Stimulated activated CD8-positive, alpha-beta memory T cell treated with anti-CD3 and anti-CD28 coated beads, Interleukin-15, amount 100 ng/mL, for 24 hours (primary cell): ENCODE measurements around the gene ATP5PB.
A peak's percentile ranks its signal among the peaks of the same experiment; 100 is the strongest.

Source experiments
- DNase-seq: peaks from one replicate; pipeline ENCODE4 v3.0.0-alpha.2; 2020; ENCODE audit warnings: low read depth

ATP5PB gene, protein sequence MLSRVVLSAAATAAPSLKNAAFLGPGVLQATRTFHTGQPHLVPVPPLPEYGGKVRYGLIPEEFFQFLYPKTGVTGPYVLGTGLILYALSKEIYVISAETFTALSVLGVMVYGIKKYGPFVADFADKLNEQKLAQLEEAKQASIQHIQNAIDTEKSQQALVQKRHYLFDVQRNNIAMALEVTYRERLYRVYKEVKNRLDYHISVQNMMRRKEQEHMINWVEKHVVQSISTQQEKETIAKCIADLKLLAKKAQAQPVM

DNA sequence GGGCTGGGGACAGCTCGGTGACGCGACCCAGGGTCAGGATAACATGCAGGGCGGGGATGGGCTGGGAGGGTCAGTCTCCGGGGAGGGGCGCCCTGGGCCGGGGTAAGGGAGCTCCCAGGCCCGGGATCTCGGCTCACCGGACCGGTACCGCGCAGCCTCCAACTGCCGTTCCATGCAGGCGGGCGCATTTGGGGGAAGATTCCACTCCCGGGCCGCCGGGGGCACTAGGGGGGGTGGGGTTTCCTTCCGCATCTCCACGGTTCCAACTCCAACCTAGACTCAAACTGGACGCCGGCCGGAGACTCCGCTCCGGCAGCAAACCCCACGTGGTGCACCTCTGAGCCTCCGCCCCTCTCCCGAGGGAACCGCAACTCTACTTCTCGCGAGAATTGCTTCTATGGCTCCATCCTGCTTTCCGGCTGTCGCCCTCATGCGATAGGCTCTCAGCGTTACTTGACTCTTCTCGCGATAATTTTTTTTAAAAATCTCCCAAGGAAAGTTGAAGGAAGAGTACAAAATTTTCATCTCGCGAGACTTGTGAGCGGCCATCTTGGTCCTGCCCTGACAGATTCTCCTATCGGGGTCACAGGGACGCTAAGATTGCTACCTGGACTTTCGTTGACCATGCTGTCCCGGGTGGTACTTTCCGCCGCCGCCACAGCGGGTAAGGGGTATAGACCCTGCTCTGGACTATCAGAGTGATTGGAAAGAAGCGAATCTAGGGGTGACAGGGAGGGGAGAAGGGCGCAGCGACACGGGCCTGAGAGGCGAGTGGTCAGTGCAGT is at the start of gene ATP5PB, which contains the start of gene WDR77:
TSS of gene ATP5PB (plus strand) at position 547 of the 785 bp plus-strand sequence. CDS start at position 625, 78 bp downstream.
TSS of gene WDR77 (minus strand) at position 339 of the 785 bp plus-strand sequence. CDS start at position 252, 87 bp downstream.
- DNase-seq = peak; percentile 57

DNA sequence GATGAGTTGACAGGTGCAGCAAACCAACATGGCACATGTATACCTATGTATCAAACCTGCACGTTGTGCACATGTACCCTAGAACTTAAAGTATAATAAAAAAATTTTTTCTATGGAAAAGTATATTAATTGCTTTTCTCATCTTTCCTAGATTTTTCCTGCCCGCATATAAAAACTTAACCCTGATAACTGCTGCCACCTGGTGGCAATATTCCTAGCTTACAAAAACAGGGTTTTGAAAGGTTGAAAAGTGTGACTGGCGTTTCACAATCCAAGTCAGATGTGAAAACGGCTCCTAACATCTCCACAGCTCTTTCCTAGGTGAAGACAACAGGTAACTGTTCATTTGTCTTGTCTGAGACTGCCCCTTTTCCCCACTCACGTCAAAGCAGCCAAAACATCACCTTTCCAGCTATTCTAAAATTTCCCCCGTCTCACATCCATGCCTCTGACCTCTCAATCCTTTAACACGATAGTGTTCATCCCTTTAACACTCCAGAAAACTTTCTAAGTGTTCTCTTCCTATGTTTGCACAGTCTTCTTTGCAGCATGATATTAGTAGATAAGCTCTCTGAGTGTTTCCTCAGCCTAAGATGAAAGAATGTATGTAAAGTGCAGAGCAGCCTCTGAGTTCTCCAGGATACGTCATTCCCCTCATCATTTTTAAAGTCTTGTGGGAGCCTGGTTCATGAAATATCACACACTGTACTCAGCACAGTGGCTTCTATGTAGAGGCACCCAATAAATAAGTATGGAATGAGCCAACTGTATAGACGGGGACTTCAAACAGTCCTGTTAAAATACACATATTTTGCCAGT is 49.3 kb upstream of the ATP5PB start:
- peak; percentile 15 for DNase-seq

DNA sequence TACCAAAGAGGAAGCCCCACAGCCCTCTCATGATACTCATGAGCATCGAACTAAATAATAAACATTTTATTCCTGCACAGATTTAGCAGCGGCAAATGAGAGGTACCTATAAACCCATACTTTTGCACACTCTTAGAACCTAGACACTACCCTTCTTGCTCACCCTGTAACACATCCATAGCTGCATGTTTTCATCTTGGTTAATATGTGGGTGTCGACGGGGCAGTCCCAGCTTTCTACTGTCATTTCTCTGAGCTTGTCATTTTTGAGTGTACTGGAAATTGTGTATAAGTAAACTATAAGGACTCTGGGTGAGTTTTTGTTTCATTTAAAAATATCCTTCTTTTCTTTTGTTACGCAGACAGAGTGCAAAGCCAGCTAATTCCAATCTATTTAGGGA is 47.2 kb upstream of the ATP5PB start:
- no peak for DNase-seq

DNA sequence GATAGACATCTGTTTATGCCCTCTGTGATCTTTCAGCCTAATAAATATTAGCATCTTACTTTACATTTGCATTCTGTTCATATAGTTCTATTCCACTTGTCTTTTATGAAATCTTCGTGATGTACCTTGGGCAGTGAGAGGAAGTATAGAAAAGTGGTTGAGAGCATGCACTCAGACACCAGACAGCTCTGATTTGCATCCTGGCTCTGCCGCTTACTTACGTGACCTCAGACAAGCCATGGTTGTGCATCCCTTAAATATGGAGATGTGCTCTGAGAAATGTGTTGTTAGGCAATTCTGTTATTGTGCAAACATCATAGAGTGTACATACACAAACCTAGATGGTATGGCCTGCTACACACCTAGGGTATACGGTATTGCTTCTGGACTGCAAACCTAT is 44.7 kb upstream of the ATP5PB start:
- no peak for DNase-seq

DNA sequence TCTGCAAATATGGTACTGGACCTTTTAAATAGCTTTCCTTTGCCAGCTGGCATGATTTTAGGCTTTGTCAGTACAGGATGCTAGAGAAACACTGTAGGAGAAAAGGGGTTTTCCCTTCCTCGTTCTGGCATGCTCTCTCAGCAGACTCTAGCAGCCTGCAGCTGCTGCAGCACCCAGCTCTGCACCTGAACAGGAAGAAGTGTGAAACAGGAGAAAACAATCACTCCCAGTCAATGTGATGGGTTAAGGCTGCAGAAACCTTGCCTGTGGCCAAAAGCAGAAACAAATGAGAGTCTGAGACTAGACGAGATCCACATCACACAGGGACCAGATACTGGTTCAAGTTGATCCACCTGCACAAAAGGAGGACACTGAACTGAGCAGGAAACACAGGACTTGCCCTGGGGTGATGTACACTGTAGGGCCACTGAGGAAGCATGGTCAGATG is 42.9 kb upstream of the ATP5PB start:
- DNase-seq = no peak

DNA sequence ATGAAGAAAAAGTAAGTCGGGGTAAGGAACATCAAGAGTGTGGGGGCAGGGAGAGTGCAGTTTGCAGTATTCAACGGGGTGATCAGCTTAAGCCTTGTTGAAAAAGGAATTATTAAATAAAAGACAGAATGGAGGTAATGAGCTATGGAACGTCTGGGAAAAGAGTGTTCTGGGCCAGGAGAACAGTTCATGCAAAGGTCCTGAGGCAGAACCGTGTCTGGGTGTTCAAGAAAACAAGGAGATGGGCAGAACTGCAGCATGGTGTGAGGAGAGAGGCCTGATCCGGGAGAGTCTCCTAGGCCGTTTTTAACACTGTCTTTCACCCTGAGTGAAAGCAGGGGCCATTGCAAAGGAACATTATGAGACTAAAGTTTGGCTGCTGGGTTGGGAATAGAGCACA is 42.0 kb upstream of the ATP5PB start:
- no peak for DNase-seq

DNA sequence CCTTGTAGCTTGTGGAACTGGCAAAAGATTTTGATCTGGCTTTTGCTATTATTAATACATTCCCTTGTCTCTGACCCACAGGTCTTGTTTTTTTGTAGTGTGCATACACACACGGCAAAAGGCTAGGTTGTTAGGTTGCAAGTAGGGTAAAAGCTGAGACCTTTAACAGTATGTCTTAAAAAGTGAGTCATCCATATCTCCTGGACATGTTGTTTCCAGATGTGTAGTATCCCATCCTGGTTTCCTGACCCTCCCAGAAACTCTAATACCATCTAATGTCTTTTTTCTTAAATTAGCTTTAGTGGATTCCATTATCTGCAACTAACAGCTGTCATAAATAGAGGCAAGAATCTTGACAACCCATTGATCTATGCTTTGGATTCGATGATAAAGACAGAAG is 36.4 kb upstream of the ATP5PB start:
- no peak for DNase-seq

DNA sequence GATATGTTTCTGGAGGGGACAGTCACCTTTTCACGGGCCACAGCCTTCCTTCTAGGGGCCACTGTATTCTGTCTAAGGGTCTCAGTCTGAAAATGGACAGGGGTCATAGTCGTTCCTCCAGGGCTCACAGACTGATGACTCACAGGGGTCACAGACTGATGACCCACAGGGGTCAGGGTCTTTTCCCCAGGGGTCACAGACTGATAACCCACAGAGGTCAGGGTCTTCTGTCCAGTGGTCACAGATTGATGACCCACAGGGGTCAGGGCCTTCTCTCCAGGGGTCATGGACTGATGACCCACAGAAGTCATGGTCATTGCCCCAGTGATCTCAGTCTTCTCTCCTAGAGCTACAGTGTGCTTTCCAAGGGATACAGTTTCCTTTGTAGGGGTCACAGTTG is 34.5 kb upstream of the ATP5PB start:
- DNase-seq = no peak

DNA sequence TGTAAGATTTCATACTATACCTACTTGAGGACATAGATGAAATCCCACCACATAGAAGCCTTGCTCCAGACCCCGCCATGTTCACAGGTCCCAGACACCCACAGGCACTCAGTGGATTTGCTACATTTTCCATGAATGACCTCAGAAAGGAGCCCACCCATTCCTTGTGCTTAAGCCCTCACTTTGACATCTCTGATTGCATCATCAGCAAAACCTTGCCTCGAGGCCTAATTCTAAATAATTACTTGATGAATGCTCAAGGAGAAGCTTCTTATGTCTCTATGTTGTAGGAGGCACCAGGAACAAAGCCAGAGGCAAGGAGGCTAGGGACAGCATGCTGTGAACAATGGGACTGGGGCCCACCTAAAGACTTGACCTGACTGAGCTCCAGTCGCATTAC is 33.8 kb upstream of the ATP5PB start:
- no peak for DNase-seq

DNA sequence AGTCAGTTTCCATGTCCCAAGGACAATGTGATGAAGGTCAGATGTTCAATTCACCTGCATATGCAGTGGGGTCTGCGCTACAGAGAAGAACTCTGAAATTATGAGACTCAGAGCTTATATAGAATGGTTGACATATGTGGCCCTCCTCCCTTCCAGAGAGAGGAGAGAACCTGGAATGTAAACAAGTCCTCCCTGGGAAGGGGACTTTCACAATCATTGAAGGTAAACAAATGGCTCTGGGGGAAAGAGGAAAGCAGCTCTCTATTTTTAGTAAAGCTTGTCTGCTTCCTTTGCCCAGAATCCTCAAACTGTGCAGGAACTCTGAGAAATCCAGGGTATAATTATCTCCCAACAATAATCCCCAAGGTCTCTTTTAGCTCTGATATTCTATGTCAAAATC is 31.5 kb upstream of the ATP5PB start:
- DNase-seq = no peak

DNA sequence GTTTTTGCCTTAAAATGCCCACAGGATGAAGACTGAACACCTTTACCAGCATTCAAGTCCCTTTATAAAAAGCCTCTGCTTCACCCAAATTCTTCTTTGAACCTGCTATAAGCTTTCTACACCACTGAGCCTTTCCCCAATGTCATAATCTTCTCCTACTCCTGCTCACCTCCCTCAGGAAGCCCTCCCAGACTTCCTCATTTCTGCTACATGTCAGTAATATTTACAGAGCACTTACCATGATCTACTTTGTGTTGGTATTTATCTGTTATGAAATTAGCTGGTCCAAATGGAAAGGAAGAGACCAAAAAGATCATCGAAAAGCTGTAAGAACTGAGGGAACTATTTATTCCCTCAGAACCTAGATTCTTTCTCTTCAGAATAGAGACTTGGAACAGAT is 30.2 kb upstream of the ATP5PB start:
- DNase-seq = no peak

DNA sequence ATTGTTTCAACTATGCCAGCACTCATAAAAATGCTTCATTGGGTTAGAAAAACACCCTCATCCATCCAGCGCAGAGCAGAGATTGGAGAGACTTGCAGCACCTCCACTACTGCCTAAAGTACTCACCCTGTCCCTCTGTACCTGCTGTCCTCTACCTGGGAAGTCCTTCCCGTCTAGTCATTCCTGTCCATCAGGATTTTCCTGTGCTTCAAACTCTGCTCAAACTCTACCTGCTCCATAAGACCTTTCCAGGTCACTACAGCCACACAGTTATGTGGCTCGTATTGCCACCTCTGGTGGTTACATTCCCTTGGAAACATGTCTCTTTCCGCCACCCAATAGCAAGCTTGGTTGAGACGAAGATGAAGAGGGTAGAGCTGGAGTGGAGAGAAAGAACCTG is 28.9 kb upstream of the ATP5PB start:
- DNase-seq = no peak

DNA sequence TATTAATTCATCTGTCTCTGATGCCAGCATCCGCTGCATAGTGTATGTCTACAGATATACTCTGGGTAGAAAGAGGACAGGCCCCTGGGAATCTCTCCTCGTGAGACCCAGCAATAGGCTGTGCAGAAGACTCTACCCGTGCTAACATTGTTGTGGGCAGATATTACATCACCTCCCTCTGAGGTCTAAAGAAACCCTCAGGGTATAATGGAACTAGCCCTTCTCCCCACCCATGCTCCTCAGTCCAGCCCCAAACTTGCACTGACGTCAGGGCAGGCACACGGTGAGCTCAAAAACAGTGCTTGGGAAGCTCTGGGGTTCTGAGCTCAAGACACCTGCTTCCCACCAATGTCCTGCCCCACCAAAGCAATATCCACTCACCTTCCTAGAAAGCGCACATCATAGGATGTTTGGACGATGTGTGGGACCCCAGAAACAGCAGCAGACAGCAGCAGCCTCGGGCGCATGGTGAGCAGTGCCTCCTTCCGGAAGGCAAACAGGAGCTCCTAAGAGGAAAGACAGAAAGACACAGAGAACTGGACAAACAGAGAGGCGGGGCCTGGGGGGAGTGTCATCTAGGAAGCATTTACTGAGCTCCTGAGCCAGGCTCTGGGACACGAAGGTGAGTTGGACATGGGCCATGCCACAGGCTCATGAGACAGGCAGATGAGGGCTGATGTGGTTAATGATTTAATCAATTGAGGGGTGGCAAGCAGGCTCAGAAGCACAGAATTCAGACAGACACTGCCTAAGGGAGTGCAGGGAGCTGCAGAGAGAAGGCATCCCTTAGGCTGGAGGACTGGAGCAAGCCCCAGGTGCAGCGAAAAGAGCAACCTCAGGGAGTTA is 26.5 kb upstream of the ATP5PB start:
- DNase-seq = no peak

DNA sequence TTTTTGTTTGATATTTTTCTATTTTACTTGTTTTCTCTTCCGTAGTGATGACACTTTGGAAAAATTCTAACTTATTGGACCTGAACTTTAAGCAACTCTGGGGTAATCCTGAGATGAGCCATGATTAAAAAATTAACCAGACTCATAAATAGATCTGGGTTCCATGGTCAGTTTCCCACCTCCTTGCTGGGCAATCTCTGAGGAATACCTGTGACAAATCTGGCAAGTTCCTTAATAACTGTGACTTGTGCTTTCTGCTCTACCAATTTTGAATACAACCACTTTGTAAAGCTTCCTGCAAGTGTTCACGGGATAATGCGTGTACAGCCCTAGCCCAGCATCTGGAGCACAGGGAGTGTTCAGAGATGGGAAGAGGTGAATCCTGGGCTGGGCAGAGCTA is 25.0 kb upstream of the ATP5PB start:
- DNase-seq = no peak

DNA sequence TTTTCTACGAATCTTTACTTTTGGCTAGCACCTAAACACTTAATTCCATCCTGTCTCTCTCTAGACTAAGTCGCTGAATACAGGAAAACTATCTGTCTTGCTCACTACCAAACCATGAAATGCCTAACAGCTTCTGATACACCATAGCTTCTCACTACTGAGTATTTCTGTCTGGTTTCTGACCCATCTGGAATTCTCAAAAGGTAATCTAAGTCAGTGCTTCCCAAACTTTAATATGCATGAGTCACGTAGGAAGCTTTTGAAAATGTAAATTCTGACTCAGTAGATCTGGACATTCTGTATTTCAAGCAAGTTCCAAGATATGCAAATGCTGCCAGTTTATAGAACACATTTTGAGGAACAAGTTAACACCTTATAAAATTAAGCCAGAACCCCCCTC is 12.5 kb upstream of the ATP5PB start:
- no peak for DNase-seq

DNA sequence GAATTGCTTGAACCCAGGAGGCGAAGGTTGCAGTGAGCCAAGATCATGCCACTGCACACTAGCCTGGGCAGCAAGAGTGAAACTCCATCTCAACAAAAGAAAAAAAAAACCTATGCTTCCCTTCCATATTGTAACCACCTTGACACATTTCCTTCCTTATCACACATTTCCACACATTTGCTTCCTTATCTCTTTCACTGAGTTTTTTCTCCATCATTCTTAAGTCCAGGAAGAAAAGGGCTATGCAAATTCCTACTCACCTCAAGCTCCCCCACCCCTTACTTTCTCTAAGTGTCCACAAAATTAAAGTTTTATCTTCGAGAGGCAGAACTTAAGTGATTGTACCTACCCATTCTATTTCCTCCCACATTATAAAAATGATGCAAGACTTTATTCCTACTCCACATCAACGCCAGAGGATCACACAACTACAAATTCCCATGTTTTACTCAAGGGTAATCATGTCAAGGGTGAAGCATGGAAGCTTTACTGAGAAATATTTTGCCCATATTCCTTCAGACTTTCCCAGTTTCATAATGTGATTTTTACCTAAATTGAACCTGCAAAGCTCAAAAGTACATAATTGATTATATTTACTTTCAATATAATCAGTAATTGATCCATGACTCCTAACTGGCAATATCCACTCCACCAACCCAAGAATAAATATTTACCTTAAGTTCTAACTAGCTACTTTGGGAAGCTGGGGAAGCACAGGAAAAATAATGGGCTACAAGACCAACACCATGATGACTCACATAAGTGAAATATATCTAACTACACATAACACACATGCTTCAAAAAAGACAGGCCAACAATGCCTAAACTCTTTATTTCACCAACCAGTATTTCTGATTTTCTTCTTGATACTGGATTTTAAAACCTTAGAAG is 9.6 kb upstream of the ATP5PB start:
- no peak for DNase-seq

DNA sequence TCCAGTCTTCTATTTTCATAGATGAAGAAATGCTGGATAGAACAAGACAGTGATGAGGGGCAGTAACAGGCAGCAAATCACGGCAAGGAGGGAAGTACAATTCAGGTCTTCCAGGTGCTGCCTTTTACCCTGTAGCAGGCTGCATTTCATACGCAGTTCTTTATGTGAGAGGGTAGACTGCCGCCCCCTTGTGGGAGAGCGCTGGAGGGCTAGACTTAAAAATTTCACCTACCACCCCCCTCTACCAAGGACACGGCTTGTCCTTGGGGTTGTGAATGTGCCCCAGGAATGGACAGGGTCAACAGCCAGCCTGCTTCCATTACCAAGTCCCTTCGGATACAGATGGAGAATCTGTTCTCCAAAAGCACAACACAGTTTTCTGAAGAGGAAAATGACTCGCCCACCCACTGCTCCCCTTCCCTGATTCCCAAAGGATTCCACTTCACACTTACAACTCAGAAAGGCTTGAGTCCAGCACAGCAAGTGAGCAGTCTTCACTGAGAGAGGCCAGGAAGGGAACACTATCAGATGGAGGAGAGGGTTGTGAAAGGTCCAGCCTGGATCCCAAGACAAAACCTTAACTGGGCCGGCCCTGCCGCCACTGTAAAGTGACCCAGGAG is 7.6 kb upstream of the ATP5PB start:
- DNase-seq = peak; percentile 12

DNA sequence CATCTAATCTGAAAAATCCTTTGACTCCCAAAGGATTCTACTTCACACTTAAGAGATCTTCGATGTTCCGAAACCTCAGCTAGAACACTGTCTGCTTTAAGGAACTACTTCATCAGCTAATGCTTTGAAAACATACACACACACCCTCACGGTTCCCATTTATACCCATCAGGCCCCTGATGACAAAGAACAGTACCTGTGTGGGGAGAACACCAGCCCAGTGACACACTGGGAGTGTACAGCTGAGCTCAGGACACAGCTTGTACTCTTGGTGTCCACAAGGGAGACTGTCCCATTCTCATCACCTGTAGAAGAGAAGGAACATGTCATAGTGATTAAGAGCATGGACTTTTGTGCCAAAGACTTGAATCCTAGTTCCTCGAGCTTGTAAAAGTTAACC is 6.8 kb upstream of the ATP5PB start:
- no peak for DNase-seq

DNA sequence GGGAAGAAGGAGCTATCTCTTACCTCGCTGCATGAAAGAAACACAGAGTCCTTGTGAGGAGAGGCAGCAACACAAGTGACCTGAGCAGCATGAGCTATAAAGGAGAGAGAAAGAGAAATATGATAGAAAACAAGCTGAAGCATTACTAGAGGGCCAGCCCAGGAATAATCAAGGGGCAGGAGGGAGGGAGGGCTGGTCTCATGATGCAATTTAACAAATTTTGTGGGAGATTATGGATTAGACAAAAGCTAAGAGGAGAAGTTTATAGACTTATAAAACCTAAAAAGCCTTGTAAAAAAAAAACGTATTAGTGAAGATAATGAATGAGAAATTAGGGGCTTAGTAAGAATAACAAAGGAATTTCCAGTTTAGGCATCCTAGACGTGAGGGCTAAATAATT is 5.2 kb upstream of the ATP5PB start:
- no peak for DNase-seq

DNA sequence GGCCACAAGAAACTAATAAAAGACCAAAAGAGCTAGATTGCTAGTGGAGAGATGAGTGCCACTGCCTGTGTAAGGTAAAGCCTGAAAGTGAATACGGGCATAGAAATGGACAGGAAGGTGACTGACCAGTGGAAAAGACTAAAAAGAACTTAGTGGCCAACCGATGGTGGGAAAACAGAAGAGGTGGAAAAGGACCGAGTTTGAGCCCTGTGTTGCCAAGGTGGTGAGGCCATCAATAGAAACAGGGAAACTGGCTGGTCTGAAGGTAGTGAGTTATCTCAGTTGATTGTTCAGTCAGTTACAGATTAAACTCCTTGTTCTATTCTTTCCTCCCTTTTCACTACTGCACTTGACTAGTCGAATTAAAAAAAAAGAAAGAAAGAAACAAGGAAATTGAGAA is 2.7 kb upstream of the ATP5PB start:
- DNase-seq = no peak
